ENCODE measurements around the gene VWF.

GRCh38 chr12:6158255-6158654, 33.8 kb upstream of the VWF start:
- TF ChIP-seq CTCF (conservative IDR thresholded peaks at IDR 0.05; ENCODE audit: low read depth, low read length) = no peak
- no peak for TF ChIP-seq RAD21 (IDR thresholded peaks at IDR 0.05; ENCODE audit: low read length)
- TF ChIP-seq FOS (IDR thresholded peaks at IDR 0.05; ENCODE audit: low read depth, low read length) = no peak
- no peak for TF ChIP-seq MAZ (IDR thresholded peaks at IDR 0.05; ENCODE audit: borderline replicate concordance, low read depth, low read length)
- no peak for TF ChIP-seq POLR2A (IDR thresholded peaks at IDR 0.05; ENCODE audit: low read depth, low read length)
- TF ChIP-seq RFX5 (IDR thresholded peaks at IDR 0.05; ENCODE audit: low read depth, low read length) = no peak
- TF ChIP-seq RCOR1 (IDR thresholded peaks at IDR 0.05; ENCODE audit: insufficient replicate concordance, low read length) = no peak
- no peak for TF ChIP-seq BHLHE40 (IDR thresholded peaks at IDR 0.05; ENCODE audit: low read depth, low read length)
- TF ChIP-seq MXI1 (IDR thresholded peaks at IDR 0.05; ENCODE audit: borderline replicate concordance, low read depth, low read length) = no peak

All from IMR-90 (cell line).